Neuronal stem cell (in vitro differentiated cells): ENCODE results near the gene FRMD8.
"Not testable (repeated sequence)": the region's sequence is repeated elsewhere in the genome, so short reads cannot be mapped to it uniquely, and the experiment has no call there.

Experiments
- DNase-seq: peaks from one replicate; pipeline ENCODE4 v3.0.0-alpha.2; 2013; ENCODE audit warnings: low spot score
- H2AFZ ChIP-seq: one replicate; pipeline ENCODE4 v1.6.1; 2013; ENCODE audit warnings: mild to moderate bottlenecking, low read length, inconsistent platforms
- H2AK5ac ChIP-seq: 2 replicates; pipeline ENCODE4 v1.6.1; 2013; ENCODE audit warnings: low read depth, mild to moderate bottlenecking, inconsistent platforms, low read length, moderate library complexity, mixed read lengths
- H2BK120ac ChIP-seq: 2 replicates; pipeline ENCODE4 v1.6.1; 2013; ENCODE audit warnings: low read depth, mild to moderate bottlenecking, inconsistent platforms, low read length, moderate library complexity, mixed read lengths
- H2BK12ac ChIP-seq: one replicate; pipeline ENCODE4 v1.6.1; 2013; ENCODE audit warnings: low read length, inconsistent platforms
- H2BK15ac ChIP-seq: 2 replicates; pipeline ENCODE4 v1.6.1; 2013; ENCODE audit warnings: mild to moderate bottlenecking, low read length, inconsistent platforms, mixed read lengths
- H2BK5ac ChIP-seq: one replicate; pipeline ENCODE4 v1.6.1; 2013; ENCODE audit warnings: inconsistent platforms, mild to moderate bottlenecking, low read length, moderate library complexity
- H3K14ac ChIP-seq: one replicate; pipeline ENCODE4 v1.6.1; 2013; ENCODE audit warnings: low read length, inconsistent platforms
- H3K18ac ChIP-seq: 2 replicates; pipeline ENCODE4 v1.6.1; 2013; ENCODE audit warnings: low read length, inconsistent platforms
- H3K23ac ChIP-seq: 2 replicates; pipeline ENCODE4 v1.6.1; 2013; ENCODE audit warnings: low read depth, mild to moderate bottlenecking, mixed read lengths, low read length, inconsistent platforms; ENCODE audit not compliant: poor library complexity
- H3K27ac ChIP-seq: replicated peaks from 3 replicates; pipeline ENCODE4 v1.5.1; 2013; ENCODE audit warnings: low read length, inconsistent platforms
- H3K27me3 ChIP-seq, 3 experiments: 2 replicates each; pipeline ENCODE4 v1.6.1; 2013; ENCODE audit warnings: low read length in 3 of 3, mild to moderate bottlenecking in 2 of 3, inconsistent platforms in 1 of 3, low read depth in 1 of 3, mixed read lengths in 1 of 3, moderate library complexity in 1 of 3; ENCODE audit not compliant: control insufficient read depth in 3 of 3, insufficient read depth in 3 of 3
- H3K36me3 ChIP-seq, 2 donors: replicated peaks in 1 of 2; 2 replicates each; pipeline ENCODE4 v1.6.1; 2013; ENCODE audit warnings: low read length in 2 of 2; ENCODE audit not compliant: control insufficient read depth in 2 of 2, insufficient read depth in 2 of 2
- H3K4ac ChIP-seq: 2 replicates; pipeline ENCODE4 v1.6.1; 2013; ENCODE audit warnings: inconsistent platforms, mild to moderate bottlenecking, low read length, moderate library complexity
- H3K4me1 ChIP-seq, 2 donors: 1 replicate in 1 of 2; 2 replicates in 1 of 2; pipeline ENCODE4 v1.6.1; 2013; ENCODE audit warnings: low read length in 2 of 2, low read depth in 1 of 2; ENCODE audit not compliant: control insufficient read depth in 2 of 2, insufficient read depth in 1 of 2
- H3K4me2 ChIP-seq: one replicate; pipeline ENCODE4 v1.6.1; 2013; ENCODE audit warnings: mild to moderate bottlenecking, low read length, inconsistent platforms; ENCODE audit not compliant: insufficient read depth, poor library complexity, severe bottlenecking
- H3K4me3 ChIP-seq, 2 donors: 2 replicates each; pipeline ENCODE4 v1.5.1; 2013; ENCODE audit warnings: low read length in 2 of 2, mild to moderate bottlenecking in 2 of 2, inconsistent platforms in 1 of 2, moderate library complexity in 1 of 2
- H3K79me1 ChIP-seq: one replicate; pipeline ENCODE4 v1.6.1; 2013; ENCODE audit warnings: low read depth, mild to moderate bottlenecking, inconsistent platforms, low read length, moderate library complexity
- H3K9ac ChIP-seq: one replicate; pipeline ENCODE4 v1.6.1; 2013; ENCODE audit warnings: mild to moderate bottlenecking, low read depth, low read length, inconsistent platforms; ENCODE audit not compliant: poor library complexity
- H3K9me3 ChIP-seq, 2 donors: replicated peaks in 1 of 2; 2 replicates each; pipeline versions ENCODE3 to v1.6.1; 2013; ENCODE audit warnings: low read length in 2 of 2, mild to moderate bottlenecking in 2 of 2, inconsistent platforms in 1 of 2, low read depth in 1 of 2, mixed read lengths in 1 of 2, moderate library complexity in 1 of 2; ENCODE audit not compliant: control insufficient read depth in 2 of 2, insufficient read depth in 1 of 2
- H4K8ac ChIP-seq: one replicate; pipeline ENCODE4 v1.6.1; 2013; ENCODE audit warnings: low read depth, mild to moderate bottlenecking, inconsistent platforms, low read length, moderate library complexity
- H4K91ac ChIP-seq: one replicate; pipeline ENCODE4 v1.6.1; 2013; ENCODE audit warnings: low read length, low read depth, mild to moderate bottlenecking, inconsistent platforms; ENCODE audit not compliant: poor library complexity
- WGBS, 2 donors: extraction: QIAGEN DNeasy Blood & Tissue Kit; methylation state at CpG; one replicate each; pipeline ENCODE4 v1.1.7; 2013; ENCODE audit warnings: missing lambda C conversion rate in 2 of 2, mixed read lengths in 1 of 2; ENCODE audit not compliant: insufficient read length in 2 of 2, insufficient replicate concordance in 1 of 2; ENCODE audit errors: extremely low coverage in 2 of 2; 5-methylcytosine and 5-hydroxymethylcytosine counted together

The FRMD8 gene

GRCh38 chr11:65446446-65447277, 60.2 kb downstream of the FRMD8 start:
- H2AFZ ChIP-seq, result no peak overlapping the region
- peak overlapping the region; percentile 39 for H2BK120ac ChIP-seq
- no peaks in the 10 kb centered on the region for H3K27me3 ChIP-seq
- peaks cover 2% of the 10 kb centered on the region for H3K79me1 ChIP-seq
- H3K14ac ChIP-seq, result no peak overlapping the region
- H3K36me3 ChIP-seq, result peaks cover 0 to 53% of the 10 kb centered on the region in 2 donors
- H3K9me3 ChIP-seq, result peaks cover 0 to 2% of the 10 kb centered on the region in 2 donors
- H4K91ac ChIP-seq, result no peak overlapping the region
- peak overlapping the region; percentile 34 for H2AK5ac ChIP-seq
- H3K4me3 ChIP-seq, result no peak overlapping the region
- peak overlapping the region; percentile 62 for H2BK15ac ChIP-seq
- peak overlapping the region; percentile 6 for H4K8ac ChIP-seq
- H2BK5ac ChIP-seq, result peak overlapping the region; percentile 75
- peaks cover 0 to 4% of the 10 kb centered on the region in 2 donors for H3K4me1 ChIP-seq
- no peak overlapping the region for H3K4ac ChIP-seq
- no CpG with 5 or more reads among the region's 11 CpGs for WGBS, 2 donors
- no peak overlapping the region for H3K9ac ChIP-seq
- no peak overlapping the region for H3K23ac ChIP-seq
- no peak overlapping the region for H2BK12ac ChIP-seq
- no peak overlapping the region for H3K27ac ChIP-seq
- H3K4me2 ChIP-seq, result no peak overlapping the region
- H3K18ac ChIP-seq, result peak overlapping the region; percentile 33
- DNase-seq, result no peak

- Histone ChIP-seq H2BK120ac (no peak overlapping the region), H4K91ac (no peak overlapping the region), H2BK15ac (no peak overlapping the region), H3K27me3 (no peaks in the 10 kb centered on the region), H2AK5ac (no peak overlapping the region), H2BK12ac (no peak overlapping the region), H3K18ac (no peak overlapping the region), H4K8ac (no peak overlapping the region), H2BK5ac (no peak overlapping the region), H2AFZ (no peak overlapping the region), H3K4ac (no peak overlapping the region), H3K79me1 (peaks cover 2% of the 10 kb centered on the region), H3K4me1 (peaks cover 0 to 2% of the 10 kb centered on the region in 2 donors), H3K4me2 (no peak overlapping the region), H3K23ac (peak overlapping the region; percentile 1), H3K4me3 (no peak overlapping the region), H3K27ac (no peak overlapping the region), H3K9me3 (no peaks in the 10 kb centered on the region), H3K36me3 (peaks cover 0 to 41% of the 10 kb centered on the region in 2 donors), H3K14ac (no peak overlapping the region), H3K9ac (no peak overlapping the region)
- WGBS, 2 donors, result no CpG with 5 or more reads among the region's 2 CpGs
- DNase-seq, result no peak
Measured at GRCh38 chr11:65448074-65448417, 61.6 kb downstream of the FRMD8 start.

- no peak overlapping the region for H4K91ac ChIP-seq
- no peak overlapping the region for H3K4me3 ChIP-seq
- H4K8ac ChIP-seq, result no peak overlapping the region
- no peak overlapping the region for H3K9ac ChIP-seq
- H3K79me1 ChIP-seq, result peaks cover 2% of the 10 kb centered on the region
- no peak overlapping the region for H2BK5ac ChIP-seq
- peak overlapping the region; percentile 42 for H2AK5ac ChIP-seq
- no peak overlapping the region for H2AFZ ChIP-seq
- H3K4me2 ChIP-seq, result no peak overlapping the region
- H3K4ac ChIP-seq, result no peak overlapping the region
- peaks cover 0 to 36% of the 10 kb centered on the region in 2 donors for H3K36me3 ChIP-seq
- H3K23ac ChIP-seq, result peak overlapping the region; percentile 1
- H3K9me3 ChIP-seq, result no peaks in the 10 kb centered on the region
- H3K27ac ChIP-seq, result no peak overlapping the region
- WGBS, 2 donors, result no CpG with 5 or more reads among the region's 3 CpGs
- peaks cover 0 to 2% of the 10 kb centered on the region in 2 donors for H3K4me1 ChIP-seq
- peak overlapping the region; percentile 31 for H3K18ac ChIP-seq
- no peak overlapping the region for H3K14ac ChIP-seq
- no peak for DNase-seq
- H2BK12ac ChIP-seq, result no peak overlapping the region
- H3K27me3 ChIP-seq, result no peaks in the 10 kb centered on the region
- H2BK15ac ChIP-seq, result no peak overlapping the region
- no peak overlapping the region for H2BK120ac ChIP-seq
Measured at GRCh38 chr11:65448418-65449105, 62.1 kb downstream of the FRMD8 start.

GRCh38 chr11:65451301-65451700, 64.9 kb downstream of the FRMD8 start:
- H2BK12ac ChIP-seq, result not testable (repeated sequence)

More at GRCh38 chr11:65451301-65451700, 64.9 kb downstream of the FRMD8 start:
- not testable (repeated sequence) for H3K9me3 ChIP-seq, H3K4me2 ChIP-seq, H3K79me1 ChIP-seq, H3K36me3 ChIP-seq, H3K18ac ChIP-seq, DNase-seq, H2BK120ac ChIP-seq, H3K4ac ChIP-seq, H4K8ac ChIP-seq, H3K27me3 ChIP-seq, H2BK5ac ChIP-seq, H3K27ac ChIP-seq, H3K23ac ChIP-seq, H2AK5ac ChIP-seq, H3K14ac ChIP-seq, H2AFZ ChIP-seq, H3K4me3 ChIP-seq, H4K91ac ChIP-seq, H2BK15ac ChIP-seq, H3K4me1 ChIP-seq, H3K9ac ChIP-seq
- no CpG with 5 or more reads among the region's 30 CpGs for WGBS, 2 donors
